ENCODE measurements around the gene AUNIP.

DNA sequence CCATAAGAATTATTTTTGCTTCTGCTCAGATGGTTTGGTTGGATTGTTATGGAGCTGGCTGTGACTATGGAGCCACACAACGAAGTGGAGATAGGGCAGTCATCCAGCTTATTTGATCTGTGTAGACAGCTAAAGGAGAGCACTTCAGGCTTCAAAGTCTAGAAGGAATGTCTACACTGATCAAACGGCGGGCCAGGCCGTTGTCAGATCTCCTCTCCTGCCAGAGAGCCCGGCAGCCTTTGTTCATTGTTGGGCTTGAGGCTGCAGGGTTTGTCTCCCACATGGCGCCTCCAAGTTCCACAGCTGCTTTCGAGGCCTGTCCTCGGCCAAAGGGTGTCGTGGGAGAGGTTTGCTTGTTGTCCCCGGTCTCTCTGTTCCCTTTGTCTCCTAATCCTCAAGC, 49.8 kb upstream of the AUNIP start:
- TF ChIP-seq, protein P1, sequence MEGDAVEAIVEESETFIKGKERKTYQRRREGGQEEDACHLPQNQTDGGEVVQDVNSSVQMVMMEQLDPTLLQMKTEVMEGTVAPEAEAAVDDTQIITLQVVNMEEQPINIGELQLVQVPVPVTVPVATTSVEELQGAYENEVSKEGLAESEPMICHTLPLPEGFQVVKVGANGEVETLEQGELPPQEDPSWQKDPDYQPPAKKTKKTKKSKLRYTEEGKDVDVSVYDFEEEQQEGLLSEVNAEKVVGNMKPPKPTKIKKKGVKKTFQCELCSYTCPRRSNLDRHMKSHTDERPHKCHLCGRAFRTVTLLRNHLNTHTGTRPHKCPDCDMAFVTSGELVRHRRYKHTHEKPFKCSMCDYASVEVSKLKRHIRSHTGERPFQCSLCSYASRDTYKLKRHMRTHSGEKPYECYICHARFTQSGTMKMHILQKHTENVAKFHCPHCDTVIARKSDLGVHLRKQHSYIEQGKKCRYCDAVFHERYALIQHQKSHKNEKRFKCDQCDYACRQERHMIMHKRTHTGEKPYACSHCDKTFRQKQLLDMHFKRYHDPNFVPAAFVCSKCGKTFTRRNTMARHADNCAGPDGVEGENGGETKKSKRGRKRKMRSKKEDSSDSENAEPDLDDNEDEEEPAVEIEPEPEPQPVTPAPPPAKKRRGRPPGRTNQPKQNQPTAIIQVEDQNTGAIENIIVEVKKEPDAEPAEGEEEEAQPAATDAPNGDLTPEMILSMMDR (IDR thresholded peaks at IDR 0.05), result no peak
- TF ChIP-seq ZFP36 (IDR thresholded peaks at IDR 0.05; ENCODE audit: borderline replicate concordance, partially characterized antibody) (no peak), CHD4 (IDR thresholded peaks at IDR 0.05; ENCODE audit: borderline replicate concordance) (no peak), JUNB (IDR thresholded peaks at IDR 0.05) (no peak), CHD2 (IDR thresholded peaks at IDR 0.05; ENCODE audit: low read length, partially characterized antibody) (no peak), EP300 (IDR thresholded peaks at IDR 0.05) (no peak), POLR2A (IDR thresholded peaks at IDR 0.05; ENCODE audit: low read length) (no peak), RAD21 (conservative IDR thresholded peaks at IDR 0.05 in 1 of 2, IDR thresholded peaks at IDR 0.05 in 1 of 2) (no peak)
- TF ChIP-seq, protein P2, sequence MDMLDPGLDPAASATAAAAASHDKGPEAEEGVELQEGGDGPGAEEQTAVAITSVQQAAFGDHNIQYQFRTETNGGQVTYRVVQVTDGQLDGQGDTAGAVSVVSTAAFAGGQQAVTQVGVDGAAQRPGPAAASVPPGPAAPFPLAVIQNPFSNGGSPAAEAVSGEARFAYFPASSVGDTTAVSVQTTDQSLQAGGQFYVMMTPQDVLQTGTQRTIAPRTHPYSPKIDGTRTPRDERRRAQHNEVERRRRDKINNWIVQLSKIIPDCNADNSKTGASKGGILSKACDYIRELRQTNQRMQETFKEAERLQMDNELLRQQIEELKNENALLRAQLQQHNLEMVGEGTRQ (IDR thresholded peaks at IDR 0.05), result no peak
- TF ChIP-seq, protein P3, sequence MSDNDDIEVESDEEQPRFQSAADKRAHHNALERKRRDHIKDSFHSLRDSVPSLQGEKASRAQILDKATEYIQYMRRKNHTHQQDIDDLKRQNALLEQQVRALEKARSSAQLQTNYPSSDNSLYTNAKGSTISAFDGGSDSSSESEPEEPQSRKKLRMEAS (IDR thresholded peaks at IDR 0.05), result no peak
- TF ChIP-seq, protein P4, sequence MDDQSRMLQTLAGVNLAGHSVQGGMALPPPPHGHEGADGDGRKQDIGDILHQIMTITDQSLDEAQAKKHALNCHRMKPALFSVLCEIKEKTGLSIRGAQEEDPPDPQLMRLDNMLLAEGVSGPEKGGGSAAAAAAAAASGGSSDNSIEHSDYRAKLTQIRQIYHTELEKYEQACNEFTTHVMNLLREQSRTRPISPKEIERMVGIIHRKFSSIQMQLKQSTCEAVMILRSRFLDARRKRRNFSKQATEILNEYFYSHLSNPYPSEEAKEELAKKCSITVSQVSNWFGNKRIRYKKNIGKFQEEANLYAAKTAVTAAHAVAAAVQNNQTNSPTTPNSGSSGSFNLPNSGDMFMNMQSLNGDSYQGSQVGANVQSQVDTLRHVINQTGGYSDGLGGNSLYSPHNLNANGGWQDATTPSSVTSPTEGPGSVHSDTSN (IDR thresholded peaks at IDR 0.05), result no peak

Data from A549 (cell line).